Measurements from ENCODE around the gene HLA-DRB1. TPM values are rescaled to one million over a fixed set of nuclear protein-coding genes. Genes with fewer than 3 reads are reported as not detected.
A peak's percentile ranks its signal among the peaks of the same experiment; 100 is the strongest.

Gene HLA-DRB1
- total RNA-seq, 2 experiments from 2014 or later = 111 to 132 TPM

- intact Hi-C loops (cut with micrococcal nuclease; ENCODE audit: unreplicated experiment) = loop anchor here (2.0 to 5.0 kb wide), 3 partner anchors 42 to 59 kb away; partner anchors contain the start of gene HLA-DRB1
- ChIA-PET CTCF (ENCODE audit: unreplicated experiment) (no interaction called here), POLR2A (interaction anchor here (0.6 to 1.1 kb wide), 4 partner anchors 41 to 315 kb away, joined by 3 to 4 read pairs (median 4); no protein-coding TSS in a partner anchor)
- DNase-seq (ENCODE audit: low spot score) = peak; percentile 59
- H4K20me1 ChIP-seq (ENCODE audit: insufficient read depth, low read length) = no peaks in the 10 kb centered on the region
- H3K4me1 ChIP-seq (ENCODE audit: insufficient read depth, low read length, poor library complexity, severe bottlenecking) = peaks cover 7% of the 10 kb centered on the region
- H2AFZ ChIP-seq (ENCODE audit: low read length) = peak within 1 kb of the TSS; percentile 69; the same call in 1 of the 2 replicates
- H3K9me3 ChIP-seq (ENCODE audit: low read length) = no peaks in the 10 kb centered on the region
- H3K4me3 ChIP-seq (ENCODE audit: low read depth, low read length, poor library complexity, severe bottlenecking) = peak within 1 kb of the TSS; percentile 74
- H3K27ac ChIP-seq (ENCODE audit: low read depth, low read length, poor library complexity, severe bottlenecking) = peak within 1 kb of the TSS; percentile 51
- no peaks in the 10 kb centered on the region for H3K9me2 ChIP-seq (ENCODE audit: insufficient read depth, low read length)
- no peak for TF ChIP-seq EZH2phosphoT487 (IDR thresholded peaks at IDR 0.05; ENCODE audit: borderline replicate concordance, low read depth, low read length)
- no peak for TF ChIP-seq CTCF (conservative IDR thresholded peaks at IDR 0.05; ENCODE audit: low read length)
- H3K79me2 ChIP-seq (ENCODE audit: insufficient read depth, low read depth, low read length) = peaks cover 5% of the 10 kb centered on the region; the same call in 1 of the 2 replicates
- no peaks in the 10 kb centered on the region for H3K36me3 ChIP-seq (ENCODE audit: insufficient read depth, low read length)
- peak within 1 kb of the TSS; percentile 72 for H3K4me2 ChIP-seq (ENCODE audit: low read length)
- TSS peak; percentile 99 for BruUV-seq (replicated peaks)
Measured at GRCh38 chr6:32529697-32530430, 59.8 kb downstream of the HLA-DRB1 start, which contains the start of gene HLA-DRB5. Gene HLA-DRB5, minus strand, starts transcription at chr6:32530287. Its CDS starts 63 bp downstream, at chr6:32530224.

Small RNAs within 50 kb of the gene (small RNA-seq; reads per million reads assigned to genes)
- not detected for gene RNU1-61P

Other genes starting within 250 kb of the HLA-DRB1 start
- not detected in 2 replicates for gene TSBP1, start 217.9 kb downstream of the HLA-DRB1 start, total RNA-seq (2014; rRNA removed; shearing (Covaris generic))
- gene TSBP1, start 217.9 kb downstream of the HLA-DRB1 start, total RNA-seq (2022) = not detected in 2 replicates
- gene BTNL2, start 182.7 kb downstream of the HLA-DRB1 start, total RNA-seq (2014; rRNA removed; shearing (Covaris generic)) = 2.9 and 3.1 TPM in 2 replicates
- 4.9 and 5.1 TPM in 2 replicates for gene BTNL2, start 182.7 kb downstream of the HLA-DRB1 start, total RNA-seq (2022)
- gene HLA-DRA, start 150.0 kb downstream of the HLA-DRB1 start, total RNA-seq (2014; rRNA removed; shearing (Covaris generic)) = 1,088 and 1,231 TPM in 2 replicates
- gene HLA-DRA, start 150.0 kb downstream of the HLA-DRB1 start, total RNA-seq (2022) = 552 and 585 TPM in 2 replicates
- 1.9 and 2.2 TPM in 2 replicates for gene HLA-DRB5, start 59.6 kb downstream of the HLA-DRB1 start, total RNA-seq (2014; rRNA removed; shearing (Covaris generic))
- gene HLA-DRB5, start 59.6 kb downstream of the HLA-DRB1 start, total RNA-seq (2022) = 5.0 and 6.1 TPM in 2 replicates
- 0.79 and 1.6 TPM in 2 replicates for gene HLA-DQA1, start 47.6 kb upstream of the HLA-DRB1 start, total RNA-seq (2014; rRNA removed; shearing (Covaris generic))
- 31.2 and 32.3 TPM in 2 replicates for gene HLA-DQA1, start 47.6 kb upstream of the HLA-DRB1 start, total RNA-seq (2022)
- gene HLA-DQB1, start 76.8 kb upstream of the HLA-DRB1 start, total RNA-seq (2014; rRNA removed; shearing (Covaris generic)) = 1.2 and 10.5 TPM in 2 replicates
- 16.5 and 20.9 TPM in 2 replicates for gene HLA-DQB1, start 76.8 kb upstream of the HLA-DRB1 start, total RNA-seq (2022)
- 0.13 TPM in 1 of 2 replicates, not detected in the other for gene HLA-DQA2, start 151.5 kb upstream of the HLA-DRB1 start, total RNA-seq (2014; rRNA removed; shearing (Covaris generic))
- gene HLA-DQA2, start 151.5 kb upstream of the HLA-DRB1 start, total RNA-seq (2022) = 3.3 and 3.6 TPM in 2 replicates
- gene HLA-DQB2, start 173.7 kb upstream of the HLA-DRB1 start, total RNA-seq (2014; rRNA removed; shearing (Covaris generic)) = not detected in 2 replicates
- gene HLA-DQB2, start 173.7 kb upstream of the HLA-DRB1 start, total RNA-seq (2022) = 5.1 and 7.2 TPM in 2 replicates
- gene HLA-DOB, start 227.2 kb upstream of the HLA-DRB1 start, total RNA-seq (2014; rRNA removed; shearing (Covaris generic)) = 46.5 and 48.1 TPM in 2 replicates
- 57.1 and 69.3 TPM in 2 replicates for gene HLA-DOB, start 227.2 kb upstream of the HLA-DRB1 start, total RNA-seq (2022)
- 90.9 and 96.4 TPM in 2 replicates for gene TAP2, start 248.9 kb upstream of the HLA-DRB1 start, total RNA-seq (2014; rRNA removed; shearing (Covaris generic))
- gene TAP2, start 248.9 kb upstream of the HLA-DRB1 start, total RNA-seq (2022) = 108 and 132 TPM in 2 replicates